Transverse colon (tissue), 4 donors: ENCODE results near the gene ILKAP. TPM values are rescaled to one million over a fixed set of nuclear protein-coding genes. Genes with fewer than 3 reads are reported as not detected.

Experiments used
- DNase-seq: peaks from one replicate; pipeline ENCODE4 v3.0.0-alpha.2; 2019
- H3K27ac ChIP-seq, 4 donors: fragments of 200-600 bp; sonication (generic); 2 replicates each; pipeline ENCODE4 v1.5.1; 2016 to 2018; ENCODE audit warnings: inconsistent platforms in 4 of 4
- H3K27me3 ChIP-seq: fragments of 200-600 bp; sonication (generic); 2 replicates; pipeline ENCODE4 v1.5.1; 2017; ENCODE audit warnings: inconsistent platforms
- H3K36me3 ChIP-seq, 4 donors: fragments of 200-600 bp; sonication (generic); 2 replicates each; pipeline ENCODE4 v1.5.1; 2017 to 2019; ENCODE audit warnings: inconsistent platforms in 4 of 4
- H3K4me1 ChIP-seq, 4 donors: fragments of 200-600 bp; sonication (generic); 2 replicates each; pipeline ENCODE4 v1.5.1; 2017 to 2020; ENCODE audit warnings: inconsistent platforms in 4 of 4
- H3K4me3 ChIP-seq, 4 donors: fragments of 200-600 bp; sonication (generic); 1 replicate in 1 of 4; 2 replicates in 3 of 4; pipeline versions ENCODE4 v1.5.1 to v1.6.1; 2017 to 2019; ENCODE audit warnings: inconsistent platforms in 4 of 4
- H3K9me3 ChIP-seq, 2 donors: fragments of 200-600 bp; sonication (generic); 2 replicates each; pipeline ENCODE4 v1.5.1; 2017 to 2019; ENCODE audit warnings: inconsistent platforms in 2 of 2
- EP300 ChIP-seq: sonication (generic); formaldehyde crosslinking; IDR thresholded peaks from one replicate; pipeline ENCODE4 v1.6.1; 2017; ENCODE audit warnings: antibody characterized with exemption, low read depth
- POLR2A ChIP-seq: fragments of 450-650 bp; IDR thresholded peaks from one replicate; pipeline ENCODE4 v1.6.1; 2016; ENCODE audit warnings: antibody characterized with exemption, mild to moderate bottlenecking, moderate library complexity
- POLR2AphosphoS5 ChIP-seq, 3 donors: sonication (generic); formaldehyde crosslinking; IDR thresholded peaks; one replicate each; pipeline ENCODE4 v1.6.1; 2016; ENCODE audit warnings: antibody characterized with exemption in 3 of 3
- WGBS, 2 donors: methylation state at CpG; one replicate each; pipeline ENCODE4 v1.1.5; 2018; ENCODE audit warnings: low coverage in 1 of 2; 5-methylcytosine and 5-hydroxymethylcytosine counted together
- in situ Hi-C, 4 donors: fragments of 200-750 bp; cut with MboI; loops; one replicate each; pipeline versions ENCODE4 v1.15.0 to v1.15.1; 2017; ENCODE audit warnings: low sequenced_read_pairs in 3 of 4, low pct_ligation_motif_present in 1 of 4, low pct_unique_long_range_greater_than_20kb in 1 of 4
- intact Hi-C: fragments of 100-400 bp; cut with DNase I; formaldehyde crosslinking; loops from one replicate; pipeline ENCODE4 v1.15.1; 2023; ENCODE audit warnings: low total_unique reads
- total RNA-seq, 4 donors: library from RNA; depleted of rRNA; stranded (reverse); fragments of >200 nt; gene quantifications; one replicate each; pipeline ENCODE4 v1.1.0, GENCODE V29; 2016
- TF ChIP-seq, protein P1 (sequence below), 5 experiments: fragments of 200-600 bp in 3 of 5; fragments of 450-650 bp in 2 of 5; sonication (generic) in 3 of 5; IDR thresholded peaks; 1 replicate in 2 of 5; 2 replicates in 3 of 5; pipeline ENCODE4 v1.5.1; 2016 to 2017; ENCODE audit warnings: antibody characterized with exemption in 5 of 5, inconsistent platforms in 3 of 5, mild to moderate bottlenecking in 2 of 5, moderate library complexity in 1 of 5

The ILKAP gene
- total RNA-seq, 4 donors from 2014 or later = 16.3 to 40.0 (median 32.1) TPM

- peak; percentile 73 for DNase-seq
- 42% methylated on average over 15 of the region's 71 CpGs; no CpG with 5 or more reads in 1 of the 2 donors for WGBS, 2 donors
- in situ Hi-C loops = no loop called here
- Histone ChIP-seq H3K27me3 (peaks cover 8% of the 10 kb centered on the region), H3K4me1 (peaks cover 23 to 48% (median 40%) of the 10 kb centered on the region in 4 donors), H3K36me3 (peaks cover 0 to 10% (median 3%) of the 10 kb centered on the region in 4 donors), H3K27ac (peak overlapping the region; percentile 38 to 89 (median 83)), H3K4me3 (peak overlapping the region in 3 of 4 donors; percentile 64 to 89 (median 84)), H3K9me3 (no peaks in the 10 kb centered on the region)
- TF ChIP-seq, protein P1, sequence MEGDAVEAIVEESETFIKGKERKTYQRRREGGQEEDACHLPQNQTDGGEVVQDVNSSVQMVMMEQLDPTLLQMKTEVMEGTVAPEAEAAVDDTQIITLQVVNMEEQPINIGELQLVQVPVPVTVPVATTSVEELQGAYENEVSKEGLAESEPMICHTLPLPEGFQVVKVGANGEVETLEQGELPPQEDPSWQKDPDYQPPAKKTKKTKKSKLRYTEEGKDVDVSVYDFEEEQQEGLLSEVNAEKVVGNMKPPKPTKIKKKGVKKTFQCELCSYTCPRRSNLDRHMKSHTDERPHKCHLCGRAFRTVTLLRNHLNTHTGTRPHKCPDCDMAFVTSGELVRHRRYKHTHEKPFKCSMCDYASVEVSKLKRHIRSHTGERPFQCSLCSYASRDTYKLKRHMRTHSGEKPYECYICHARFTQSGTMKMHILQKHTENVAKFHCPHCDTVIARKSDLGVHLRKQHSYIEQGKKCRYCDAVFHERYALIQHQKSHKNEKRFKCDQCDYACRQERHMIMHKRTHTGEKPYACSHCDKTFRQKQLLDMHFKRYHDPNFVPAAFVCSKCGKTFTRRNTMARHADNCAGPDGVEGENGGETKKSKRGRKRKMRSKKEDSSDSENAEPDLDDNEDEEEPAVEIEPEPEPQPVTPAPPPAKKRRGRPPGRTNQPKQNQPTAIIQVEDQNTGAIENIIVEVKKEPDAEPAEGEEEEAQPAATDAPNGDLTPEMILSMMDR (IDR thresholded peaks at IDR 0.05) = no peak
- peak; percentile 23 to 46 (median 32) for TF ChIP-seq POLR2AphosphoS5 (IDR thresholded peaks at IDR 0.05)
- intact Hi-C loops = loop anchor here (5.0 kb wide), 1 partner anchor 39 kb away; the partner anchor contains the start of gene ILKAP
Measured at GRCh38 chr2:238240757-238241711, 37.5 kb upstream of the ILKAP start.

DNA sequence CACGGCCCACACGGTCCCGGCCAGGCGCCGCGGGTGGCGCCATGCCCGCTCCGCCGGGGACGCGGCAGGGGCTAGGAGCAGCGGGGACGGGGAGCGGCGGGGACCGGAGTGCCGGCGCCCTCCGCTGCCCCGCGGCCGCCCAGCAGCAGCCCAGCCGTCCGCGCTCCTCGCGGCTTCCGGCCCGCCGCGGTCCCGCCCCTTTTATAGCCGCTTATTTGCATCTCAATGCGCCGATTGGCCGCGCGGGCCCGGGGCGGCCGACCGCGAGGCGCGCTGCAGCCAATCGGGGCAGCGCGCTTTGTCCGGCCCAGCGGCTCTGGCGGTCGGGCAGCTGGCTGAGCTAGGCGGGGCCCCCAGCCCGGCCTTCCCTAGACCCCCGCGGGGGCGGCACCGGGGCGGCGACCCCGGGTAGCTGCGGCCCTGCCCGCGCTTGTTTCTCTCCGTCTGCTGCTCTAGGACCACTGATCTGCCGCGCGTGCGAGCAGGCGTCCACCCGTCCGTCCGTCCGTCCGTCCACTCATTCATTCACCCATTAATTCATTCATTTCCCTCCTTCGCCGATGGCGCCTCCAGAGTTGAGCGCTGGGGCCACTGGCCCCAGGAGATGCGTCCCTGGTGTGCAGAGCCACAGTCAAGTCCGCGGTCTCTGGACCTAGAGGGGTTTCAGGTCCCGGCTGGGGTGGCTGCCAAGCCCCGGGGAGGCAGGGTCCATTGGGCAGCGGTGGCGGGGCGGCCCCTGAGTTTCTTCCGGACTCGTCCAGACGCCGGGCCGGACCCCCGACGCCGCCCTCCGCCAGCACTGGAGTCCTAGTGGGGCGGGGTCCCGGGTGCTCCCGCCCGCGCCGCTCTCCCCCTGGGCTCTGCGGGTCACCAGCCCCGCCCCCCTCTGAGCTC is 36.6 kb upstream of the ILKAP start, which contains the start of gene HES6:
Gene HES6 (minus strand): TSS at position 176 of the 894 bp plus-strand sequence. CDS start 133 bp downstream, at position 43.
- DNase-seq = peak; percentile 91
- intact Hi-C loops = loop anchor here (5.0 kb wide), 1 partner anchor 38 kb away; the partner anchor contains the start of gene ILKAP
- peaks cover 8% of the 10 kb centered on the region for H3K27me3 ChIP-seq
- peak within 1 kb of the TSS; percentile 84 to 89 (median 88) for H3K27ac ChIP-seq
- in situ Hi-C loops = no loop called here
- peak; percentile 79 to 85 (median 80) for TF ChIP-seq POLR2AphosphoS5 (IDR thresholded peaks at IDR 0.05)
- TF ChIP-seq, protein P1 (IDR thresholded peaks at IDR 0.05) = no peak
- peak within 1 kb of the TSS; percentile 64 to 89 (median 78) for H3K4me3 ChIP-seq
- H3K4me1 ChIP-seq = peaks cover 23 to 48% (median 40%) of the 10 kb centered on the region in 4 donors
- peaks cover 0 to 1% (median under 1%) of the 10 kb centered on the region in 4 donors for H3K36me3 ChIP-seq
- 2% methylated on average over 82 of the region's 105 CpGs; no CpG with 5 or more reads in 1 of the 2 donors for WGBS, 2 donors
- no peaks in the 10 kb centered on the region for H3K9me3 ChIP-seq

DNA sequence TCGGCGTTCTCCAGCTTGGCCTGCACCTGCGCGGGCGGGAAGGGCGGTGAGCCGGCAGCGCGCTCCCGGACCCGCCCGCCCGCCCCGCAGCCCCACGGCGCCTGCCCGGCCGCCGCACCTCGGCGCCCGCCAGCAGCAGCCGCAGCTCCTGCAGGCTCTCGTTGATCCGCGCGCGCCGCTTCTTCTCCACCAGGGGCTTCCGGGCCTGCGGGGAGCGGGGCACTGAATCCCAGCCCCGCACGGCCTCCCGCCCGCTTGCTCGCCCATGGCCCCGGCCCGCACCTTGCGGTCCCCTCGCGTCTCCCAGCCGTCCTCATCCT is 36.0 kb upstream of the ILKAP start:
- intact Hi-C loops (no loop called here), in situ Hi-C loops (no loop called here)
- H3K27ac ChIP-seq = peak overlapping the region; percentile 84 to 89 (median 88)
- WGBS, 2 donors = 6% methylated on average over 7 of the region's 43 CpGs; no CpG with 5 or more reads in 1 of the 2 donors
- H3K36me3 ChIP-seq = no peaks in the 10 kb centered on the region
- no peaks in the 10 kb centered on the region for H3K9me3 ChIP-seq
- peak; percentile 29 for DNase-seq
- peak overlapping the region; percentile 64 to 89 (median 78) for H3K4me3 ChIP-seq
- H3K27me3 ChIP-seq = peaks cover 8% of the 10 kb centered on the region
- peaks cover 23 to 52% (median 40%) of the 10 kb centered on the region in 4 donors for H3K4me1 ChIP-seq
- TF ChIP-seq POLR2AphosphoS5 (IDR thresholded peaks at IDR 0.05) = no peak
- TF ChIP-seq EP300 = no peak
- TF ChIP-seq POLR2A = no peak
- TF ChIP-seq, protein P1 (IDR thresholded peaks at IDR 0.05) = no peak
